DMS79 (cell line): Measurements from ENCODE around the gene POU2AF3.
"Not testable (repeated sequence)": the region's sequence is repeated elsewhere in the genome, so short reads cannot be mapped to it uniquely, and the experiment has no call there.

Experiments
- DNase-seq: peaks from one replicate; lab custom pipeline; 2025; lab: John Stamatoyannopoulos, UW

Gene POU2AF3

GRCh38 chr11:111298413-111299100, at the start of gene POU2AF3:
Gene POU2AF3, plus strand, starts transcription at chr11:111298546. Its CDS starts 36 bp downstream, at chr11:111298582.
- DNase-seq = no peak

- no peak for DNase-seq
Measured at GRCh38 chr11:111250936-111251335, 47.4 kb upstream of the POU2AF3 start.

GRCh38 chr11:111253131-111253530, 45.2 kb upstream of the POU2AF3 start:
- no peak for DNase-seq

GRCh38 chr11:111253630-111254029, 44.7 kb upstream of the POU2AF3 start:
- DNase-seq = no peak

- DNase-seq = no peak
Measured at GRCh38 chr11:111258046-111258445, 40.3 kb upstream of the POU2AF3 start.

GRCh38 chr11:111259896-111260295, 38.5 kb upstream of the POU2AF3 start:
- no peak for DNase-seq

- no peak for DNase-seq
Measured at GRCh38 chr11:111260811-111261210, 37.5 kb upstream of the POU2AF3 start.

- DNase-seq = no peak
Measured at GRCh38 chr11:111264646-111265045, 33.7 kb upstream of the POU2AF3 start.

GRCh38 chr11:111265421-111265820, 32.9 kb upstream of the POU2AF3 start:
- no peak for DNase-seq

GRCh38 chr11:111268303-111268702, 30.0 kb upstream of the POU2AF3 start:
- not testable (repeated sequence) for DNase-seq

GRCh38 chr11:111269146-111269868, 29.0 kb upstream of the POU2AF3 start:
- DNase-seq = no peak

- DNase-seq = no peak
Measured at GRCh38 chr11:111272420-111272819, 25.9 kb upstream of the POU2AF3 start.

- no peak for DNase-seq
Measured at GRCh38 chr11:111282562-111283075, 15.7 kb upstream of the POU2AF3 start.

- no peak for DNase-seq
Measured at GRCh38 chr11:111283945-111284481, 14.3 kb upstream of the POU2AF3 start.

- no peak for DNase-seq
Measured at GRCh38 chr11:111285189-111286091, 12.9 kb upstream of the POU2AF3 start.

- no peak for DNase-seq
Measured at GRCh38 chr11:111291764-111292163, 6.6 kb upstream of the POU2AF3 start.

- not testable (repeated sequence) for DNase-seq
Measured at GRCh38 chr11:111292408-111292807, 5.9 kb upstream of the POU2AF3 start.

- DNase-seq = no peak
Measured at GRCh38 chr11:111296196-111296595, 2.1 kb upstream of the POU2AF3 start.

GRCh38 chr11:111297696-111298095, 650 bp upstream of the POU2AF3 start:
- DNase-seq = no peak

- no peak for DNase-seq
Measured at GRCh38 chr11:111299101-111300026, 1.0 kb downstream of the POU2AF3 start.

GRCh38 chr11:111300569-111300968, 2.2 kb downstream of the POU2AF3 start:
- no peak for DNase-seq
